GM10847 (cell line): Measurements from ENCODE around the gene RTL10.

ENCODE experiments used
- POLR2A ChIP-seq: IDR thresholded peaks from 2 replicates; pipeline ENCODE4 v1.6.1; 2011; ENCODE audit not compliant: insufficient read length; ENCODE audit errors: extremely low read depth

Gene RTL10

DNA sequence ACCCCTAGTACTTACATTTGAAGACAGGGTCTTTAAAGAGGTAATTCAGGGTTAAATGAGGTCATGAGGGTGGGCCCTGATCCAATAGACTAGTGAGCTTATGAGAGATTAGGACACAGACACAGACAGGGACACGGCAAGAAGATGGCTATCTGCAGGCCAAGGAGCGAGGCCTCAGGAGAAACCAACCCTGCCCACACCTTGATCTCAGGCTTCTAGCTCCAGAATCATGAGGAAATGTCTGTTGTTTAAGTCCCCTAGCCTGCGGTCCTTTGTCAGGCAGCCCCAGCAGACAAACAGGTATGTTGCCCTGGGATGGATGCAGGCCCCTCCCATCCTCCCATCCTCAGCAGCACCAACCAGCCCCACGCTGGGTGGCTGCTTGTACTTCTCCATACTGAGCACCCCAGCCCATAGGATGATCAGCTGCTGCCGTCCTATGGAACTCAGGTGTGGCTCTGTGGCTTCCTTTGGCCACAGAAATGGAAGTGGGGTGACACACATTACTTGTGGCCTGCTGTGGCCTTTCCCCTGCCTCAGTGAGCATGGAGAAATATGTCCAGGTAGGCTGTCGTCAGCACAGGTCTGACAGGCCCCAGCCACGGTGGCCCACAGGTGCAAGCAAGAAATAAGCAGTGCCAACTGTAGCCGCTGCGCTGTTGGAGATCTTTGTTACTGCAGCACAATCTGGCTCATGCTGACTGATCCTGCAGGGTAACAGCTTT lies 7.9 kb downstream of the RTL10 start:
- no peak for TF ChIP-seq POLR2A

DNA sequence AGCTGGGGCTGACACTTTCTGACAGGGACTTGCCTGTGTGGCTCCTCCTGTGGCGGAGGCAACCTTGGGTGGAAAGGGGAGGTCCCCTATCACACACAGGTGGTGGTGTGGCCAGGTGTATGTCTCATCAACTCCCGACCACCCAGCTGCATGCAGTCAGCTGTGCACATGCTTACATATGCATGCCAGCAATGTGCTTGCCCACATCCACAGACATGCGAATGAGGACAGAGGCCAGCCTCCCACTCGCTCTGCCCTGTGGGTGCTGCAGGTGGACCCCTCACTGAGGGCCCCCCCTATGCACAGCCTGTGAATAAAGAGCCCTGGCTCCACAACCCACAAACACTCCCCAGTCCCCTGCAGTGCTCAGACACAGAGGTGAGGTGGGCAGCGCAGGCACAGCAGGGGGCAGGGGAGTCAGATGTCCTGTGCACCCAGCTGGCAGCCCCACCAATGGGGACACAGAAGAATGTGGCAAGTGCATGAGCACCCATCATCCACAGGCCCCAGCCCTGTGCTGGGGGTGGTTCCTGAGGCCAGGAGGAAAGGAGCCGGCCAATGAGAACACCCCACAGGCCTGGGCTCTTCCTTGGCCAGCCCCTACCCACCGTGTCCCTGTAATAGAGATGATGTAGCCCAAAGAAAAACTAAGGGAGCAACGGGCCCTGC lies 9.5 kb downstream of the RTL10 start:
- no peak for TF ChIP-seq POLR2A

DNA sequence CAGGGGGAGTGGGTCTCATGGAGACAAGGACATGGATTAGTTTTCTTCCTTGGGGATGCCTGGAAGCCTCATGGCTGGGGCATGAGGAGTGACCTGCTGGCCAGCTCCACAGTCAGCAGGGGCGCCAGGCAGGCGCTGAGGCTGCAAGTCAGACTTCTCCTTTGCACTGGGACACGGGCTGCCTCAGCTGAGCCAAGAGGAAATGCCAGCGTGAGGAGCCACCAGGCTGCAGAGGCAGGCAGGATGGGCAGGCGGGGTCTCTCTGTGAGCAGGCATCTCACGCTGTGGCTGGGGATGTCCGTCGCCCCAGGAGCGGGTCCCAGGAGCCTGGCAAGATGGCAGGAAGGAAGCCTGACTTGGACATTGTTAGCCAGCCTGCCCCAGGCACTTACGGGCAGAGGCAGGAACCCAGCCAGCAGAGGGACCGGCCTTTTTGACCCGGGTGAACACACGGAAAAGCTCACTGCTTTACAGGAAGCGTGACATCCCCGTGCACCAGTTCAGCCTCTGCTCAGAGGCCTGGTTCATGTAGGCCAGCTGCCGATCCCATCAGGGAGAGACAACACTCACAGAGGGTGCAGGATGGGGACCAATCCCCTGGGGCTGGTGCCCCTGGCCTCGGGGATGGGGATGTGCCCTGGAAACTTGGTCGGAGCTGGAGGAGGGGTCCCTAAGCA lies 10.2 kb downstream of the RTL10 start:
- TF ChIP-seq POLR2A = no peak

DNA sequence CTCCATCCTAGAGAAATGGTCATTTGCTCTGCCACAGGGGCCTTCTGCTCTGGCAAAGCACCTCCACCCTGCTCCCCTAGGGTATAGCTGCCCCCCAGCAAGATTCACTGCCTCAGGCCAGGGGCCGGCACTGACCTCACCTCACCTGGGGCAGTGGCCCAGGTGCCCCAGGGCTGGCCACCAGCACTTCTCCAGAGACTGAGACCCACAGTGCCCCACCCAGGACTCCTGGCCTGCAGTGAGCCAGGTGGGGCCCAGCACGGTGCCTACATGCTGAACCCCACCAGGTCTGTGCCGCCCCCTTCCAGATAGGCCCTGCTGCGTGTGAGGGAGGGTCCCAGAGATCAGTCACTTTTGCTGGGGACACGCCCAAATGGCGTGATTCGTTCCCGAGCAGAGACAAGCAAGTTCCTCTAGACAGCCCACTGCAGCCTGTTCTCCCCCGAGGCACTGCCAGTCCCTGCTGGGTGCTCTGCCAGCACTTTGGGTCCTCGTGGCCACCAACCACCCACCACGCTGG lies 10.8 kb downstream of the RTL10 start:
- no peak for TF ChIP-seq POLR2A

DNA sequence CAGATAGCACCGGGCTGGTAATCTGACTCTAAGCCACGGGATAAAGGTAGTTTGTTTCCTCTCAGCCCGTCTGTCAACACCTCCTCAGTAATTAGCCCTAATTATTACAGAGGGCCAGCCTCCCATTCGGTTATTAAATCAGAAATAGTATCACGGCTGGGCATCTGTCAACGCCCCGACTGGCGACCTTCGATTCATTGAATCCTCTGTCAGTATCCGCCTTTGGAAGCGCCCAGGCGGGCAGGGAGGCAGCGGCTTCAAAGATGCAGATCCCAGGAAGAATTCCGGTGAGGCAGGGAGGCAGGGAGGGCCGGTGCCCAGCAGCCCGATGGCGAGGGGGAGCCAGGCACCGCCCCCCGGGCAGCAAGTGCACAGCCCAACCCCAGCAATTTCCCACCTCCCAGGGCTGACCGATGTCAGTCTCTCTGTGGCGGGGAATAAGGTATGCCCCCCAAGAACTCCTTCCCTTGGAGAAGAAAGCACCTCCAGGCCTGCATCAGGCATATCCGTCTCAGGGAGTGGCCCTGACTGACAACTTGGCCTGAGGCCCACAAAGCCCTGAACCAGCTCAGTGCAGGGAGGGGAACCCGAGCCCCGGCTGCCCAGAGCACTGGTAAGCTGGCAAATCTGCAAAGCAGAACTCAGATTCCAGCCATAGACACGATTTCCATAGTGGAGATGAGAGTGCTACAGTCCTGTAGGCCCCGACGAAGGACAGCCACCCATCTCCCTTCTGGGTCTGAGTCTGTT lies 11.4 kb downstream of the RTL10 start:
- no peak for TF ChIP-seq POLR2A

DNA sequence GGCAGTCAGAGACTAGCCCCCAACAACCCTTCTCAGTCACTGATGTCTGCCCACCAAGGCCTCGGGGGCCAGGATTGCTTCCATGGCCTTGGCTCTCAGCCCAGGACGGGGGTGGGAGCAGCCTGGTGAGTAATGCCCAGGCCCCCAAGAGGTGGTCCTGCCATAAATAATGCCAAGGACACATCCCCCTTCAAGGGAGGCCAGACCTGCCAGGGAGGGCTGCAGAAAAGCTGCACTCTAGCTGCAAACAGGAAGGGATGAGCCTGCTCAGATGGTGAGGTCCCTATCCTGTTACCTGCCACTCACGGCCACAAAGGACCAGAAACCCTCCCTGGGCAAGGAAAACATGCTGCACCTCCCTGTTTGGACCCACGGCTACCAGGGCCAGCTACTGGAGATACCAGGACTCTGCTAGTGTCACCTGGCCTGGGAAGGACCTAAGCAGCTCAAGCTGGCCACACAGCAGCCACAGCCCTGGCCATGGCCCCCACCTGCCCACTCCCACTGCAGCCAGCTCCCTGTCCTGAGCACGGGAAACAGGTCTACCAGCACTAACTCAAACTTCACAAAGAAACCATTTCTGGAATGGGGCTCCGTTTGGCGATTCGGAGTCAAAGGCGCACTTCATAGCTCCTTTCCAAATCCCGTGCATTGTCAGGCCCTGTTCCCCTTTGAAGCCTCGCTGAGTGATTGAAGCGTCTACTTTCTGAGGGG lies 12.1 kb downstream of the RTL10 start:
- TF ChIP-seq POLR2A = no peak

DNA sequence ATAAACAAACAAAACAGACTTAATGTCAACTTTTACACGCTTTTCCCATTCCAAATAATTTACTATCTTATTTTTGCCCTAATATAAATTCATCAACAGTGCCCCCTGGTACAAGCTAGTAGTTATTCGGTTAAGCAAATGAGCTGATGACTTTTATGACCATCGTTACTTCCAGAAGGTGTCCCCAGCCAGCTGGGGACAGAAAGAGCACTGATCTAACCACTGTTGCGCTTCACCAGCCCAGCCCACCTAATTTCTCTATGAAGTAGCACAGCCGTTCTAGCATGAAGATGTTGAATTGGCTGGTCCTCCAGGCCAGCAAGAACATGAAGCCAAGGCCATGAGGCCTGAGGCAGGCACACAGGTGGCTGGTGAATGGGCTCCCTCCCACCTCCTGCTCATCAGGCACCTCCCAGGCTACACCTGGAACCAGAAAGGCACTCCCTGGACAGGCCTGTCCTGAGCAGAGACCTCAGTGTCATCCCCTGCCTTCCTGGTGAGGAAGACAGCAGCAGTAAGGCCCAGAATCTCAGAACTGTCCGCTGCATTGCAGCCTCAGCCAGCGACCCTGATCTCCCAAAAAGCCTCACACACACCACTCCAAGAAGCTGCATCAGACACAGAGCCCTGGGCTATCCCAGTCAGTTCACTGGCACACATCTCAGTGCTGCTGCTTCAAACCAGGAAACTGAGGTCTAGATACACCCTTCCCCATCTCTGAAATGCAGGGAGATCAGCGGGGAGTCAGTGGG lies 12.9 kb downstream of the RTL10 start:
- TF ChIP-seq POLR2A = no peak

DNA sequence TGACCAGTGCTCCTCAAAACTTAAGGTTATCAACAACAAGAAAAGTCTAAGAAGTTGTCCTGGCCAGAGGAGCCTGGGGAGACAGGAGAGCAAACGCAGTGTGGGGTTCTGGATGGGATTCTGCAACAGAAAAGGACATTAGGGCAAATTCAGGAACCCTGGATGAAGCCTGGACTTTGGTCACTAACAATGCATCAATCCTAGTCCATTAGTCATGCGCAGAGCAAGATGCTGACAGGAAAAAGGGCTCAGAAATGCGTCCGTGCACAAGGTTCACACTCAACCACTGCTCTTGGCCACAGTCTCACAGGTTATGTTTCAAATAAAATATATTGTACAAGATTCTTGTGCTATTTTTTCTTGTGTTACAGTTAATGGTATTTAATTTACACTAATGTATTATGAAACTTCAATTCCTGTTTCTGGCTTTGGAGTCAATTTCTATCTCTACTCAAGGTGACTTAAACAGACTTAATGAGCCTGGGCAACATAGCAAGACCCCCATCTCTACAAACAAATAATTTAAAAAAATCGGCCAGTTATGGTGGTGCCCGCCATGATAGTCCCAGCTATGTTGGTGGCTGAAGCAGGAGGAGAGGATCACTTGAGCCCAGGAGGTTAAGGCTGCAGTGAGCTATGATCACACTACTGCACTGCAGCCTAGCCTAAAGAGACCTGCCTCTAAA lies 13.6 kb downstream of the RTL10 start:
- TF ChIP-seq POLR2A = no peak

DNA sequence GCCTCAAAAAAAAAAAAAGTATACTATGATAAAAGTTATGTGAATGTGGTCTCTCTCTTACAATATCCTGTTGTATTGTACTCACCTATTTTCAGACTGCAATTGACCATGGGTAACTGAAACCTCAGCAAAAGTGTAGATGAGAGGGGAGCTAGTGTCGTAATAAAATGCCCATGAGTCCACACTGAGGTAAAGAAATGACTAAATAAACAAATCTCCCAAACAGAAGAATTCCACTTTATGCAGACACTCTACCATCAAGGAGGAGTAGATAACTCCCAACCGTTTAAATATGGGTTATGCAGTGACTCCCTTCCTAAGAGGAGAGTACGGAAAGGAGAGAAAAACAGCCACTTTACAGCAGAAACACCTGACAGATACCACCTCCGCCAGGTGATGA lies 14.6 kb downstream of the RTL10 start:
- no peak for TF ChIP-seq POLR2A

DNA sequence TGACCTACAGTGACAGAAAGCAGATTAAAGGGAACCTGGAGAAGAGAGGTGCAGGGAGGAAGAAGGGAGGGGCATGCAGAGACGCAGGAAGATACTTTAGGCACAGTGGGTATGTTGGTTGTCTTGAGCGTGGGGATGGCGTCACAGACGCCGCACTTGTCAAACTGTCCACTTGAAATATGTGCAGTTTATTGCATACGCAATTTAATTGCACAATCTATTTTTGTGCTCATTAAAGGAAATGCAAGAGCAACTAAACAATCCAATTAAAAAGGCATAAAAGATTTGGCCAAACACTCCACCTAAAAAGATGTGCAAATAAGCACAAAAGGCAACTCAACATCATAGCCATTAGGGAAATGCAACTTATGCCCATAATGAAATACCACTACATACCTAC lies 16.8 kb downstream of the RTL10 start:
- no peak for TF ChIP-seq POLR2A

DNA sequence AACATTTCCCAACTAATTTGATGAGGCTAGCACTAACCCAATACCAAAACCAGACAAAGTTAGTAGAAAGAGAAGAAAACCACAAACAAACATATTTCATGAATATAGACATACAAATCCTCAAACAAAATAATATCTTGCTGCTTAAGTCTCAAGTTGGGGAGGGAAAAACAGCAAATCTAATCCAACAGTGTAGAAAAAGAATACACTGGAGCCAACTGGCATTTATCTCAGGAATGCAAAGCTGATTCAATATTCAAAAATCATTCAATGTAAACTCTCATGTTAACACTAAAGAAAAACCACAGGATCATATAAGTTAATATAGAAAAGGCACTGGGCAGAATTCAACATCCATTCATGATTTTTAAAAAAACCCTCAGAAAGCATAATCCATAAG lies 18.2 kb downstream of the RTL10 start:
- no peak for TF ChIP-seq POLR2A

DNA sequence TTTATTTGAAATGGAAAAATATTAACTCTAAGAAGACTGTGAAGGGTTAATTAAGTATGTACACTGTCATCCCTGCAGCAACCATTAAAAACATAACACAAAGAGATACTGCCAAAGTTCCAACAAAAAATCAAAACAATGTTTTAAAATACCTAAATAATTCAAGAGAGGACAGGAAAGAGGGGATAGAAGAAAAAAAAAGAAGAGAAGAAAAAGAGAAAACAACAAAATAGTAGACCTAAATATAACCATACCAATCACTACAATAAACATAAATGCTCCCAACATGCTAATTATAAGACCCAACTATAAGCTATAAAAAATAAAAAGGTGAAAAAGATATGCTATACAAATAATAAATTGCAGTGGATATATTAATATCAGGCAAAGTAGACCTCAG lies 20.1 kb downstream of the RTL10 start:
- no peak for TF ChIP-seq POLR2A

DNA sequence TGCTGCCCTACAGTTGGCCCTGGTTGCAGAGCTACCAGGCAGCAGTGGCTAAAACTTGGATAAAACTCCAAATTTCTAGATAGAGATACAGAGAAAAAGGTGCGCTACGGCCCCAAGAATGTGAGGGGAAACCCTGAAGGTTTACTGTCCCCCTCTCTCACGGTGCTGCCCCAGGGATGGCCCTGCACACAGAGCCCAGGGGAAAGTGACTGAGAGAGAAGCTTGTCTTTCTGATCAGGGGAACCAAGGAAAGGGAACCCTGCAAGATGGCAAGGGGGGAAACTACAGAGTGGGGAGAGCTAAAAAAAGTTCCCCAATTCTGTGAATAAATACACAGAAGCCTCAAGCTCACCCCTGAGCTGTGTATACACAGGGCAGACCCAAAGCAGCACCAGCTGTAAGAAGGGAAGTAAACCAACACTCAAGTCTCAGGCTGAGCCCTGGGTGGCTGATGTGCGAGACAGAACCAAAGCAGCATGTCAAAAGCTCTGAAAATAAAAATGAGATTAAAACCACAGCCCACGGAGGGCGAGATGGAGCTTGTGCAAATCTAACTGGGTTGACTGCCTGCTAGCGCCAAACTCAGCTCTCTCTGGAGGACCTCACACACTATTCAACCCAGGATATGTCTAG lies 22.1 kb downstream of the RTL10 start:
- TF ChIP-seq POLR2A = no peak
